ENCODE data around the gene PLD6.

PLD6 gene

DNA sequence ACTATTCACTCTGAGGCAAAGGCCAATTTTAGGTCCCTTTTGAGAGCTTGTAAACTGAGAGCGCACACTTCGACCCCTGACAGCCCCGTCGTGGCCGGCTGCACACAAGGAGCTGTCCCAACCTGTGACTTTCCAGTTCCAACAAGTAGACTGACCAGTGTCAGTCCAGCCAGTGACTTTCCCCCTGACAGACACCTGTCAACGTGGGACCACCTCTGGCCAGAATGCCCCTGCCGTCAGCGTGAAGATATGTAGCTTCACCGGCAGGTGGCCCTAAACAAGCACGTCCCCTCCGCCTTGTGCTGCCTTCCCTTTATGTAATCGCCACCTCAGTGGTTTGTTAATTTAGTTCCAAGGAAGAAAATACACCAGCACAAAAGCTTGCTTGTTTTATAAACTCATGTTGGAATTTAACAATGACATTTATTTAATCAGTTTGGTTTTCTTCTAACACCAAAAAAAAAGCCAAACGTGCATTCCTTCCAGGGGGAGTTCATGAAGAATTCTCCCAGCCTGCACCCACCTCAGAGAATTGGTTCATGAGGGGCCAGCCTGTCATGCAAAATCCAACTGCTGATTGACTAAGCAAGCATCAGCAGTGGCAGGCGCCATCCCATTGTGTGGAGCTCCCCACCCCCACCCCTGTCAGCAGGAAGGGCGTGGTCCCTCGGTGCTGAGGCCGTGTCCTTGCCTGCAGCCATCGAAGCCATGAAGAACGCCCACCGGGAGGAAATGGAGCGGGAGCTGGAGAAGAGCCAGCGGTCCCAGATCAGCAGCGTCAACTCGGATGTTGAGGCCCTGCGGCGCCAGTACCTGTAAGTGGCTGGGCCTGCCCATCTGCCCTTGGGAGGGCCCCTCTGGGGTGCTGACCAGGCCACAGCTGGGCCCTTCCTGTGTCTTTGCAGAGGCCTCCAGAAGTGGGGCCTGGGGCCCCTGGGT lies 33.9 kb downstream of the PLD6 start:
- DNase-seq (ENCODE audit: insufficient read length, low spot score), result no peak
- FAIRE-seq, result no peak
- TF ChIP-seq POU2F2 (IDR thresholded peaks at IDR 0.05; ENCODE audit: low read depth, low read length), result no peak
- no peak for TF ChIP-seq POLR2A (IDR thresholded peaks at IDR 0.05; ENCODE audit: low read depth, low read length)
- no peak for TF ChIP-seq POLR2AphosphoS5 (IDR thresholded peaks at IDR 0.05; ENCODE audit: low read depth, low read length)
- no peak for TF ChIP-seq SPI1 (IDR thresholded peaks at IDR 0.05; ENCODE audit: low read depth, low read length)

DNA sequence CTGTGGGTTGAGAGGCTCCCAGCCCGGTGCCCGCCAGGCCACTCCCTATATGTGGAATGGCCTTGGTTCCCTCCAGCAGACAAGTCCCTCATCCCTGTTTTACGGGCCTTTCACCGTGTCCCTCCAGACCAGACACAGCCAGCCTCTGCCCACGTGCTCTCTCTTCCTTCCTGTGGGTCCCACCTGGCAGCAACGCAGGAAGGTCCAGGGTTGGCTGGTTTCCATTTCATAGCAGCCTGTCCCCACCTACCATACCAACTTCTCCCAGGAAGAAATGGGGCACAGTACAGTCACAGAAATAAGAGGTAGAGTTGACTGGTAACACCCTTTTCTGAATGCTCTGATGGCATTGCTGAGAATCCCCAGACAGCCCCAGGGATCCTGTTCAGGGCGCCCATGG lies 34.9 kb downstream of the PLD6 start:
- DNase-seq (ENCODE audit: insufficient read length, low spot score) (no peak), FAIRE-seq (no peak)
- TF ChIP-seq POU2F2 (IDR thresholded peaks at IDR 0.05; ENCODE audit: low read depth, low read length) (no peak), SPI1 (IDR thresholded peaks at IDR 0.05; ENCODE audit: low read depth, low read length) (no peak), POLR2AphosphoS5 (IDR thresholded peaks at IDR 0.05; ENCODE audit: low read depth, low read length) (no peak), TAF1 (IDR thresholded peaks at IDR 0.05; ENCODE audit: low read depth, low read length) (no peak), POLR2A (IDR thresholded peaks at IDR 0.05; ENCODE audit: low read depth, low read length) (no peak), PAX5 (IDR thresholded peaks at IDR 0.05; ENCODE audit: insufficient read depth, low read length, severe bottlenecking) (no peak)

DNA sequence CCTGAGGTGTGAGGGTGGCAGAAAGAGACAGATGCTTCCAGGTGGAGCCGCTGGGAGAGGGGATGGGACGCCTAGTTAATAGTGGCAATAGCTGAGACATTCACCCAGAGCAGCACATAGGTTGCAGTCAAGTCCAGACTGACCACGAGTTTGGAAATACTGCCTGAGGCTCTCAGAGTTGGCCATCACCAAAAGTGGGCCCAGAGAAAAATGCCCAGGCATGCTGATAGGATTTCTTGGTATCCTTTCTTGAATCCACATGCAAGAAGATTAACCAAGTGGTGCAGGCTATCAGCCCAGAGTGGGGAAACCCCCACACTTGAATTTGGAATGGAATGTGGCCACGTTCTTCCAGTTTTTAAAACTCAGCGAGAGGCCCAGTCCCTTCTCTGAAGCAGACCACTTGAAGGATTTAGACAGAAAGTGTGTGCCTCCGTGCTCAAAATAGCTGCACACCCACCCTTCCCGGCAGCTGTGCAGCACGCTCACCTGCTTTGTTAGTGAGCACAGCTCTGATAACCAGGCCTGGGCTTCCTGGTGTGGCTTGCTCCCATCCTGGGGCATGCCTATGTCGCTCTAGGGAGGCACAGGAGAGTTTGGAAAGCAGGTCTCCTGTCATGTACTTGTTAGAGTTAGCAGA lies 35.7 kb downstream of the PLD6 start:
- TF ChIP-seq POLR2A (IDR thresholded peaks at IDR 0.05; ENCODE audit: low read depth, low read length), result no peak
- DNase-seq (ENCODE audit: insufficient read length, low spot score), result no peak
- FAIRE-seq, result no peak

DNA sequence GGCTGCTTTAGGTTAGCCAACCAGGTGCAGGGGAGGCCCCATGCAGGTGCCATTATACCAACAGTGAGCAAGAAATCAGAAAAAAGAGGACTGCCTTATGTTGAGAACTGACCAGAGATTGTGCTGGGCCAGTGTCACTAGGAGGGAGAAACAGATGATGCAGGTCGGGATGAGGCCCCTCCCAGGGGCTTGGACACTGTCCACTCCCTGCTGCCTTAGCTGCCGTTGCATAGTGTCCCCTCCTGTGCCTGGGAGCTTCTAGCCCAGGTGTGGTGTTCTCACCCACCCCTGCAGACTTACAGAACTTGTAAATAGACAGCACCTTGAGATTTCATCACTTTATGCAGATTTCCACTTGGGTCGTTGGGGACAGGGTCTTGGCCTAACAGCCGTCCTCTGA lies 36.7 kb downstream of the PLD6 start:
- no peak for FAIRE-seq
- no peak for DNase-seq (ENCODE audit: insufficient read length, low spot score)
- TF ChIP-seq POLR2AphosphoS5 (IDR thresholded peaks at IDR 0.05; ENCODE audit: low read depth, low read length), result no peak
- no peak for TF ChIP-seq SPI1 (IDR thresholded peaks at IDR 0.05; ENCODE audit: low read depth, low read length)
- TF ChIP-seq PAX5 (IDR thresholded peaks at IDR 0.05; ENCODE audit: insufficient read depth, low read length, severe bottlenecking), result no peak
- TF ChIP-seq TAF1 (IDR thresholded peaks at IDR 0.05; ENCODE audit: low read depth, low read length), result no peak
- no peak for TF ChIP-seq POLR2A (IDR thresholded peaks at IDR 0.05; ENCODE audit: low read depth, low read length)
- no peak for TF ChIP-seq POU2F2 (IDR thresholded peaks at IDR 0.05; ENCODE audit: low read depth, low read length)

DNA sequence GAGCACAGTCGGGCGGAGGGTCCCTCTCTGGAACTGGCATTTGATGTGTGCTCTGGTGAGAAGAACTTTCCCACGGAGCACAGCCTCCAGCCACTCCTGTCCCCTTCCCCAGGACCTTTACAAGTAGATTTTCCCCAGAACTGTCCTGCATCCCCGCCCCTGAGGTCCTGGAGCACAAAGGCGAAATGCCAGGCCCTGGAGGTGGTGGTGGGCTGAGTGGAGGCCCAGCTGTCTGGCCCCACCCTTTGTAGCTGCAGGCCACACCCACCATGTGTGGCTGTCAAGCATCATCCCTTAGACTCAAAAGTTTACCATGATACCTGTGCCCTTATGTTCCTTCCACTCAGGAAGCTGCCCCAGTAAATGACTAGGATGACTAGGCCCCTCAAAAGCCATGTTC lies 37.7 kb downstream of the PLD6 start:
- no peak for TF ChIP-seq POU2F2 (IDR thresholded peaks at IDR 0.05; ENCODE audit: low read depth, low read length)
- no peak for TF ChIP-seq POLR2AphosphoS5 (IDR thresholded peaks at IDR 0.05; ENCODE audit: low read depth, low read length)
- no peak for TF ChIP-seq PAX5 (IDR thresholded peaks at IDR 0.05; ENCODE audit: insufficient read depth, low read length, severe bottlenecking)
- no peak for TF ChIP-seq POLR2A (IDR thresholded peaks at IDR 0.05; ENCODE audit: low read depth, low read length)
- no peak for DNase-seq (ENCODE audit: insufficient read length, low spot score)
- FAIRE-seq, result no peak

DNA sequence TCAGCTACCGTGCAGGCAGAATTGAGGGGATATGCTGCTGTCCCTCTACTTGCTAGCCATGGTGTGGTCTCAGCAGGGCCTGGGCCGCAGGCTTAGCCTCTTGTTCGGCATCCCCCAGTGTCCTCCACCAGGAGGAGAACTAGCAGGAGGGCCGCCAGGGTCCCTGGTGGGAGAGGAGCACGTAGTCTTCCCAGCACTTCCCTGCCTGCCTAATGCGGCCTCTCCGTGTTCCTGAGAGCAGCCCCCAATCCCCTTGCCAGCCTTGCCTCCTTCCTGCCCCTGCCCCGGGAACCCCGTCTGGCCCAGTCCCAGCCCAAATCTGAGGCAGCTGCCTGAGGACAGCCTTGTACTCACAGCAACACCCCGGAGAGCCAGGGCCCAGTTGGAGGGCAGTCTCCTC lies 38.1 kb downstream of the PLD6 start:
- DNase-seq (ENCODE audit: insufficient read length, low spot score) (no peak), FAIRE-seq (no peak)
- no peak for TF ChIP-seq POU2F2 (IDR thresholded peaks at IDR 0.05; ENCODE audit: low read depth, low read length)

DNA sequence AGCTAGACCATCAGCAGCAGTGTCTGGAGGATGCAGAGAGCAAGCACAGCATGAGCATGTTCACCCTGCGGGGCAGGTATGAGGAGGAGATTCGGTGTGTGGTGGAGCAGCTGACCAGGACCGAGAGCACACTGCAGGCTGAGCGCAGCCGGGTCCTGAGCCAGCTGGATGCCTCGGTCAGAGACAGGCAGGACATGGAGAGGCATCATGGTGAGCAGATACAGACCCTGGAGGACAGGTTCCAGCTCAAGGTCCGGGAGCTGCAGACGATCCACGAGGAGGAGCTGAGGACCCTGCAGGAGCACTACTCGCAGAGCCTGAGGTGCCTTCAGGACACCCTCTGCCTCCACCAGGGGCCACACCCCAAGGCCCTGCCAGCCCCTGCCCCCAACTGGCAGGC lies 38.8 kb downstream of the PLD6 start:
- no peak for TF ChIP-seq POLR2A (IDR thresholded peaks at IDR 0.05; ENCODE audit: low read depth, low read length)
- TF ChIP-seq POLR2AphosphoS5 (IDR thresholded peaks at IDR 0.05; ENCODE audit: low read depth, low read length), result no peak
- no peak for TF ChIP-seq TAF1 (IDR thresholded peaks at IDR 0.05; ENCODE audit: low read depth, low read length)
- DNase-seq (ENCODE audit: insufficient read length, low spot score), result no peak
- FAIRE-seq, result no peak

DNA sequence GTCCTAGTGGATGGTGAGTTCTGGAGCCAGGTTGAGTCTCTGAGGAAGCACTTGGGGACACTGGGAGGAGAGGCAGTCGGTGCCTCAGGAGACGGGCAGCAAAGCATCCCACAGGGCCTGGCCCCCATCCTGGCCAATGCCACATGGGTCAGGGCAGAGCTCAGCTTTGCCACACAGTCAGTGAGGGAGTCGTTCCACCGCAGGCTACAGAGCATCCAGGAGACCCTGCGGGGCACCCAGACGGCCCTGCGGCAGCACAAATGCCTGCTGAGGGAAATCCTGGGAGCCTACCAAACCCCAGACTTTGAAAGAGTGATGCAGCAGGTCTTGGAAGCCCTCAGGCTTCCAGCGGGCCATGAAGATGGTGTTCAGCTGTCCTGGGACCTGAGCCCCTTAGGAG lies 39.7 kb downstream of the PLD6 start:
- no peak for DNase-seq (ENCODE audit: insufficient read length, low spot score)
- no peak for FAIRE-seq
- TF ChIP-seq PAX5 (IDR thresholded peaks at IDR 0.05; ENCODE audit: insufficient read depth, low read length, severe bottlenecking), result no peak
- no peak for TF ChIP-seq SPI1 (IDR thresholded peaks at IDR 0.05; ENCODE audit: low read depth, low read length)
- TF ChIP-seq POLR2A (IDR thresholded peaks at IDR 0.05; ENCODE audit: low read depth, low read length), result no peak
- no peak for TF ChIP-seq POLR2AphosphoS5 (IDR thresholded peaks at IDR 0.05; ENCODE audit: low read depth, low read length)

DNA sequence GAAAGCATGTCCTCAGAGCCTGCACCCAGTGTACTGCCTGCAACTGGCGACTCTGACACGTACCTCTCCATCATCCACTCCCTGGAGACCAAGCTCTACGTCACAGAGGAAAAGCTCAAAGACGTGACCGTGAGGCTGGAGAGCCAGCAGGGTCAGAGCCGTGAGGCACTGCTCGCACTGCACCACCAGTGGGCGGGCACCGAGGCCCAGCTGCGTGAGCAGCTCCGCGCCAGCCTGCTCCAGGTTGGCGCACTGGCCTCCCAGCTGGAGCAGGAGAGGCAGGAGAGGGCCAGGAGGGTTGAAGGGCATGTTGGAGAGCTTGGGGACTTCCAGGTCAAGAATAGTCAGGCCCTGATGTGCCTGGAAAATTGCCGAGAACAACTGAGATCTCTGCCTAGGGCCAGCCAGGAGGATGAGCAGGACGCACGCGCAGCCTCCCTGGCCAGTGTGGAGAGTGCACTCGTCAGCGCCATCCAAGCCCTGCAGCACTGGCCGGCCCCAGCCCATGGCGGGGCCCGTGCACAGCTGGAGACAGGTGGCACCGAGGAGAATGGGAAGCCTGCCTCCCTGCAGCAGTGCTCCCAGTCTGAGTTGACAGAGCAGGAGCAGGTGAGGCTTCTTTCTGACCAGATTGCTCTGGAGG lies 40.3 kb downstream of the PLD6 start:
- FAIRE-seq, result no peak
- TF ChIP-seq SPI1 (IDR thresholded peaks at IDR 0.05; ENCODE audit: low read depth, low read length), result no peak
- TF ChIP-seq POU2F2 (IDR thresholded peaks at IDR 0.05; ENCODE audit: low read depth, low read length), result no peak
- TF ChIP-seq PAX5 (IDR thresholded peaks at IDR 0.05; ENCODE audit: insufficient read depth, low read length, severe bottlenecking), result no peak
- TF ChIP-seq TAF1 (IDR thresholded peaks at IDR 0.05; ENCODE audit: low read depth, low read length), result no peak
- no peak for TF ChIP-seq POLR2AphosphoS5 (IDR thresholded peaks at IDR 0.05; ENCODE audit: low read depth, low read length)
- TF ChIP-seq POLR2A (IDR thresholded peaks at IDR 0.05; ENCODE audit: low read depth, low read length), result no peak
- DNase-seq (ENCODE audit: insufficient read length, low spot score), result no peak

DNA sequence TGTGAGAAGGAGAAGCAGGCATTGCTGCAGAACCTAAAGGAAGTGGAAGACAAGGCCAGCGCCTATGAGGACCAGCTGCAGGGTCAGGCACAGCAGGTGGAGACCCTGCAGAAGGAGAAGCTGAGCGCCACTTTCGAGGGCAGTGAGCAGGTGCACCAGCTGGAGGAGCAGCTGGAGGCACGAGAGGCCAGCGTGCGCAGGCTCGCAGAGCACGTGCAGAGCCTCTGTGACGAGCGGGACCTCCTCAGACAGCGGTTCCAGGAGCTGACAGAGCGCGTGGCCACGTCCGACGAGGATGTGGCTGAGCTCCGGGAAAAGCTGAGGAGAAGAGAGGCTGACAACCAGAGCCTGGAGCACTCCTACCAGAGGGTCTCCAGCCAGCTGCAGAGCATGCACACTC lies 41.5 kb downstream of the PLD6 start:
- TF ChIP-seq SPI1 (IDR thresholded peaks at IDR 0.05; ENCODE audit: low read depth, low read length), result no peak
- TF ChIP-seq PAX5 (IDR thresholded peaks at IDR 0.05; ENCODE audit: insufficient read depth, low read length, severe bottlenecking), result no peak
- TF ChIP-seq POLR2A (IDR thresholded peaks at IDR 0.05; ENCODE audit: low read depth, low read length), result no peak
- no peak for TF ChIP-seq TAF1 (IDR thresholded peaks at IDR 0.05; ENCODE audit: low read depth, low read length)
- no peak for TF ChIP-seq POLR2AphosphoS5 (IDR thresholded peaks at IDR 0.05; ENCODE audit: low read depth, low read length)
- TF ChIP-seq POU2F2 (IDR thresholded peaks at IDR 0.05; ENCODE audit: low read depth, low read length), result no peak
- FAIRE-seq (no peak), DNase-seq (ENCODE audit: insufficient read length, low spot score) (no peak)
